Loucy (cell line): ENCODE measurements around the gene NRXN3.

Experiments used
- CTCF ChIP-seq: fragments of 200-600 bp; sonication (generic); conservative IDR thresholded peaks from 2 replicates; pipeline ENCODE4 v1.5.1; 2014; ENCODE audit warnings: mild to moderate bottlenecking, antibody characterized with exemption, low read length
- EZH2phosphoT487 ChIP-seq: fragments of 200-600 bp; IDR thresholded peaks from 2 replicates; pipeline ENCODE4 v1.6.1; 2018; ENCODE audit warnings: antibody characterized with exemption, mild to moderate bottlenecking, moderate library complexity, borderline replicate concordance

- TF ChIP-seq EZH2phosphoT487: no peak
- no peak for TF ChIP-seq CTCF
Observed at GRCh38 chr14:78178071-78178470, 7.9 kb downstream of the NRXN3 start.
